ENCODE data around the gene MT1A.
"Not testable (repeated sequence)": the region's sequence is repeated elsewhere in the genome, so short reads cannot be mapped to it uniquely, and the experiment has no call there.

Gene MT1A

GRCh38 chr16:56614549-56614991 lies 23.9 kb upstream of the MT1A start:
- Histone ChIP-seq H3K9ac (ENCODE audit: low read length) (no peak overlapping the region), H3K36me3 (ENCODE audit: control insufficient read depth, insufficient read depth, low read length) (no peaks in the 10 kb centered on the region), H3K27ac (ENCODE audit: low read depth, low read length) (no peak overlapping the region), H3K4me3 (ENCODE audit: low read length) (no peak overlapping the region), H3K4me1 (ENCODE audit: control insufficient read depth, insufficient read depth, low read length) (peaks cover 9% of the 10 kb centered on the region), H3K27me3 (ENCODE audit: control insufficient read depth, insufficient read depth, low read length) (peaks cover 3% of the 10 kb centered on the region)

DNA sequence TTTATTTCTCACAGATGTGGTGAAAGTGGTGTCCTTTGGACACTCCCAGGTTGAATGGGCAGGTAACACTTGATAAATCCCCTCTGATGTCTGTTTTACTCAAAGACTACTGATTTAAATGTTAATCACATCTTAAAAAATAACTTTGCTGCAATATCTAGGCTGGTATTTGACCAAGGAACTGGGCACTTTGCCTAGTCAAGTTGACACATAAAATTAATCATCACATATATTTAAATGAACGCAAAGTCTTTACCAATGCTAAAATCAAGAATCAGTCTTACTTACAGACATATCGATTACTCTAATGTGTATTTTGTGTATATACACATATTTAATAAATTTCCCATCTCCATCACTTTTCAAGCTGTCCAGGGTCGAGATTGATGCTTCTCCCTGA lies 23.1 kb upstream of the MT1A start:
- peaks cover 5% of the 10 kb centered on the region for H3K4me1 ChIP-seq (ENCODE audit: control insufficient read depth, insufficient read depth, low read length)
- H3K9ac ChIP-seq (ENCODE audit: low read length), result no peak overlapping the region
- H3K4me3 ChIP-seq (ENCODE audit: low read length), result no peak overlapping the region
- H3K27ac ChIP-seq (ENCODE audit: low read depth, low read length), result no peak overlapping the region
- no peaks in the 10 kb centered on the region for H3K36me3 ChIP-seq (ENCODE audit: control insufficient read depth, insufficient read depth, low read length)
- peaks cover 3% of the 10 kb centered on the region for H3K27me3 ChIP-seq (ENCODE audit: control insufficient read depth, insufficient read depth, low read length)

GRCh38 chr16:56616608-56617211 lies 21.8 kb upstream of the MT1A start:
- no peak overlapping the region for H3K9ac ChIP-seq (ENCODE audit: low read length)
- peak overlapping the region; percentile 70 for H3K4me3 ChIP-seq (ENCODE audit: low read length)
- H3K4me1 ChIP-seq (ENCODE audit: control insufficient read depth, insufficient read depth, low read length), result peaks cover 5% of the 10 kb centered on the region
- no peaks in the 10 kb centered on the region for H3K36me3 ChIP-seq (ENCODE audit: control insufficient read depth, insufficient read depth, low read length)
- peaks cover 3% of the 10 kb centered on the region for H3K27me3 ChIP-seq (ENCODE audit: control insufficient read depth, insufficient read depth, low read length)
- no peak overlapping the region for H3K27ac ChIP-seq (ENCODE audit: low read depth, low read length)

- Histone ChIP-seq H3K9ac (ENCODE audit: low read length) (peak overlapping the region; percentile 56), H3K36me3 (ENCODE audit: control insufficient read depth, insufficient read depth, low read length) (no peaks in the 10 kb centered on the region), H3K27ac (ENCODE audit: low read depth, low read length) (peak overlapping the region; percentile 61), H3K4me1 (ENCODE audit: control insufficient read depth, insufficient read depth, low read length) (peaks cover 5% of the 10 kb centered on the region), H3K4me3 (ENCODE audit: low read length) (peak overlapping the region; percentile 70), H3K27me3 (ENCODE audit: control insufficient read depth, insufficient read depth, low read length) (peaks cover 3% of the 10 kb centered on the region)
Observed at GRCh38 chr16:56617212-56618085, 21.0 kb upstream of the MT1A start.

- Histone ChIP-seq H3K9ac (ENCODE audit: low read length) (no peak overlapping the region), H3K4me3 (ENCODE audit: low read length) (no peak overlapping the region)
Observed at GRCh38 chr16:56618138-56618537, 20.3 kb upstream of the MT1A start.

DNA sequence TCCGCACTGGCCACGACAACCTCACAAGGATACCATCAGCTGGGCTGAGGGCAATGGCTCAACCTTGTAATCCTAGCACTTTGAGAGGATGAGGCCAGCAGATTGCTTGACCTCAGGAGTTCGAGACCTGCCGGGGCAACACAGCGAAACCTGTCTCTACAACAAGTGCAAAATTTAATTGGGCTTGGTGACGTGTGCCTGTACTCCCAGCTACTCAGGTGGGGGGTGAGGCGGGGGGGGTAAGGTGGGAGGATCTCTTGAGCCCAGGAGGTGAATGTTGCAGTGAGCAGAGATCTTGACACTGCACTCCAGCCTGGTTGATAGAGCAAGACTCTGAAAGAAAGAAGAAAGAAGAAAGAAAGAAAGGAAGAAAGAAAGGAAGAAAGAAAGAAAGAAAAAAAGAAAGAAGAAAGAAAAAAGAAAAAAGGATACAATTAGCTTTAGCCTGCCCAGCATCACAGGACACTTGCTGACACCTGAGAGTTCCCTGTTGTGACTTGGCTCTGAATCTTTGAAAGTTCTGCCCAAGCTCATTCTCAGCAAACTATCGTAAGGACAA lies 18.0 kb upstream of the MT1A start:
- peaks cover 3% of the 10 kb centered on the region for H3K27me3 ChIP-seq (ENCODE audit: control insufficient read depth, insufficient read depth, low read length)
- H3K9ac ChIP-seq (ENCODE audit: low read length), result no peak overlapping the region
- H3K4me1 ChIP-seq (ENCODE audit: control insufficient read depth, insufficient read depth, low read length), result peaks cover 5% of the 10 kb centered on the region
- no peak overlapping the region for H3K4me3 ChIP-seq (ENCODE audit: low read length)
- H3K27ac ChIP-seq (ENCODE audit: low read depth, low read length), result no peak overlapping the region
- no peaks in the 10 kb centered on the region for H3K36me3 ChIP-seq (ENCODE audit: control insufficient read depth, insufficient read depth, low read length)

More at GRCh38 chr16:56618138-56618537, 20.3 kb upstream of the MT1A start:
- Histone ChIP-seq H3K27ac (ENCODE audit: low read depth, low read length) (no peak overlapping the region), H3K27me3 (ENCODE audit: control insufficient read depth, insufficient read depth, low read length) (peaks cover 3% of the 10 kb centered on the region), H3K36me3 (ENCODE audit: control insufficient read depth, insufficient read depth, low read length) (no peaks in the 10 kb centered on the region), H3K4me1 (ENCODE audit: control insufficient read depth, insufficient read depth, low read length) (peaks cover 5% of the 10 kb centered on the region)

- not testable (repeated sequence) for H3K9ac ChIP-seq (ENCODE audit: low read length); H3K27ac ChIP-seq (ENCODE audit: low read depth, low read length); H3K4me1 ChIP-seq (ENCODE audit: control insufficient read depth, insufficient read depth, low read length)
Observed at GRCh38 chr16:56621665-56622445, 16.6 kb upstream of the MT1A start.

DNA sequence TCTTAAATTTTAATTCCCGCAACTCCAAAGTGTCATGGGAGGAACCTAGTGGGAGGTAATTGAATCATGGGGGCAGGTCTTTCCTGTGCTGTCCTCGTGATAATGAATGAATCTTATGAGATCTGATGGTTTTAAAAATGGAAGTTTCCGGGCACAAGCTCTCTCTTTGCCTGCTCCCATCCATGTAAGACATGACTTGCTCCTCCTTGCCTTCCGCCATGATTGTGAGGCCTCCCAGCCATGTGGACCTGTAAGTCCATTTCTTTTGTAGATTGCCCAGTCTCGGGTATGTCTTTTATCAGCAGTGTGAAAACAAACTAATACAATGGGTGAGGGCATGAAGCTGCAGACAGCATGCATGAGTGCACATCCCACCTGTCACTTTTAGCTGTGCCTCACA lies 15.3 kb upstream of the MT1A start:
- H3K36me3 ChIP-seq (ENCODE audit: control insufficient read depth, insufficient read depth, low read length); H3K4me3 ChIP-seq (ENCODE audit: low read length); H3K27ac ChIP-seq (ENCODE audit: low read depth, low read length); H3K27me3 ChIP-seq (ENCODE audit: control insufficient read depth, insufficient read depth, low read length); H3K9ac ChIP-seq (ENCODE audit: low read length); H3K4me1 ChIP-seq (ENCODE audit: control insufficient read depth, insufficient read depth, low read length): not testable (repeated sequence)

More at GRCh38 chr16:56621665-56622445, 16.6 kb upstream of the MT1A start:
- H3K4me3 ChIP-seq (ENCODE audit: low read length); H3K27me3 ChIP-seq (ENCODE audit: control insufficient read depth, insufficient read depth, low read length); H3K36me3 ChIP-seq (ENCODE audit: control insufficient read depth, insufficient read depth, low read length): not testable (repeated sequence)

GRCh38 chr16:56623637-56624036 lies 14.8 kb upstream of the MT1A start:
- H3K9ac ChIP-seq (ENCODE audit: low read length), result no peak overlapping the region
- H3K4me3 ChIP-seq (ENCODE audit: low read length), result no peak overlapping the region
- H3K27ac ChIP-seq (ENCODE audit: low read depth, low read length), result no peak overlapping the region
- peaks cover 6% of the 10 kb centered on the region for H3K4me1 ChIP-seq (ENCODE audit: control insufficient read depth, insufficient read depth, low read length)
- peaks cover 2% of the 10 kb centered on the region for H3K27me3 ChIP-seq (ENCODE audit: control insufficient read depth, insufficient read depth, low read length)
- H3K36me3 ChIP-seq (ENCODE audit: control insufficient read depth, insufficient read depth, low read length), result no peaks in the 10 kb centered on the region

DNA sequence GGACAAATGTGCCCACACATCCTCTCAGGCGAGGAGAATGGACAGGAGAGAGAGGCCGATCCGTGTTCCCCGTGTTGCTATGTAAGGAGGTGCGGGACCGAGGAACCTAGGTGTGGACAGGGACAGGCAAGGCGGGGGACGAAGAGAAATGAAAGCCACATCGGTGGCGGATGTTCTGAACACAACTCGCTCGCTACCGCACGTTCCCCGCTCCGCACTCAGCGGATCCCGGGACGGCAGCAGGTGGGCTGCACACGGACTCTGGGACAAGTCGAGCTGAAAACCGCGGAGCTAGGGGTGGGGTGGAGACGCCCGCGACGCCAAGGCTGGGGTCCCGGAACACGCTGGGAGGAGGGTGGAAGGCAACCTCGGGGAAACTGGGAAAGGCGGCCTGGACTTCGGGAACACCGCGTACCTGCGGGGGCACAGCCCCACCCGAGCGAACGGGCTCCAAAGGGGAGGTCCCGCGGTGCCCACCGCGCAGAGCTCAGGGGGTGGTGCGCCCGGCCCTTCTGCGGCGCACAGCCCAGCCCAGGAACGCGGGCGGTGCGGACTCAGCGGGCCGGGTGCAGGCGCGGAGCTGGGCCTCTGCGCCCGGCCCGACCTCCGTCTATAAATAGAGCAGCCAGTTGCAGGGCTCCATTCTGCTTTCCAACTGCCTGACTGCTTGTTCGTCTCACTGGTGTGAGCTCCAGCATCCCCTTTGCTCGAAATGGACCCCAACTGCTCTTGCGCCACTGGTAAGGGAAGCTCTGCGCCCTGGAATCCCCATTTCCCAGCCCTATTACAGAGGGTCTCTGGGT lies 13.1 kb upstream of the MT1A start, which contains the start of gene MT1E:
Gene MT1E (plus strand): TSS at position 642 of the 803 bp plus-strand sequence. CDS start 71 bp downstream, at position 713.
- Histone ChIP-seq H3K36me3 (ENCODE audit: control insufficient read depth, insufficient read depth, low read length) (no peaks in the 10 kb centered on the region), H3K9ac (ENCODE audit: low read length) (peak within 1 kb of the TSS; percentile 91), H3K4me1 (ENCODE audit: control insufficient read depth, insufficient read depth, low read length) (peaks cover 6% of the 10 kb centered on the region), H3K27me3 (ENCODE audit: control insufficient read depth, insufficient read depth, low read length) (peaks cover 2% of the 10 kb centered on the region), H3K4me3 (ENCODE audit: low read length) (peak within 1 kb of the TSS; percentile 81), H3K27ac (ENCODE audit: low read depth, low read length) (peak within 1 kb of the TSS; percentile 98)

GRCh38 chr16:56625943-56626654 lies 12.4 kb upstream of the MT1A start:
- Histone ChIP-seq H3K4me3 (ENCODE audit: low read length) (peak overlapping the region; percentile 81), H3K27ac (ENCODE audit: low read depth, low read length) (peak overlapping the region; percentile 98), H3K4me1 (ENCODE audit: control insufficient read depth, insufficient read depth, low read length) (peaks cover 6% of the 10 kb centered on the region), H3K27me3 (ENCODE audit: control insufficient read depth, insufficient read depth, low read length) (peaks cover 2% of the 10 kb centered on the region), H3K9ac (ENCODE audit: low read length) (peak overlapping the region; percentile 88), H3K36me3 (ENCODE audit: control insufficient read depth, insufficient read depth, low read length) (no peaks in the 10 kb centered on the region)
